HEK293 (cell line): ENCODE data around the gene DPF3.
"Not testable (repeated sequence)": the region's sequence is repeated elsewhere in the genome, so short reads cannot be mapped to it uniquely, and the experiment has no call there.

Experiments used
- CTCF ChIA-PET: fragments of 350-600 bp; formaldehyde crosslinking; extraction: SDS; loops from one replicate; lab custom pipeline; 2021; ENCODE audit warnings: antibody characterized with exemption; lab: Yijun Ruan, JAX
- POLR2A ChIA-PET: fragments of 300-600 bp; formaldehyde crosslinking; extraction: SDS; loops from one replicate; lab custom pipeline; 2020; ENCODE audit warnings: antibody characterized with exemption, inconsistent platforms; lab: Yijun Ruan, JAX
- H3K27ac ChIP-seq: fragments of 200-500 bp; sonication (Bioruptor generic); 2 replicates; pipeline ENCODE4 v1.5.1; 2014; ENCODE audit warnings: low read depth, low read length, control low read depth, inconsistent platforms; ENCODE audit errors: extremely low read depth
- H3K36me3 ChIP-seq, 2 experiments: fragments of 200-500 bp in 1 of 2; sonication (Bioruptor generic) in 1 of 2; 1 replicate in 1 of 2; 2 replicates in 1 of 2; pipeline ENCODE4 v1.5.1; 2014 to 2017; ENCODE audit warnings: inconsistent platforms in 2 of 2, low read length in 2 of 2; ENCODE audit not compliant: control insufficient read depth in 2 of 2, insufficient read depth in 1 of 2
- H3K4me1 ChIP-seq: fragments of 200-500 bp; sonication (Bioruptor generic); 2 replicates; pipeline ENCODE4 v1.5.1; 2014; ENCODE audit warnings: mild to moderate bottlenecking, low read length, inconsistent platforms; ENCODE audit not compliant: control insufficient read depth, insufficient read depth
- H3K4me3 ChIP-seq: 2 replicates; pipeline ENCODE4 v1.5.1; 2011; ENCODE audit warnings: low read depth, mild to moderate bottlenecking, control low read depth, low read length, moderate library complexity
- H3K9me3 ChIP-seq: fragments of 200-500 bp; sonication (Bioruptor generic); 2 replicates; pipeline ENCODE4 v1.5.1; 2014; ENCODE audit warnings: low read depth, low read length, inconsistent platforms; ENCODE audit not compliant: control insufficient read depth, insufficient read depth
- BCL11B ChIP-seq: fragments of 450-650 bp; formaldehyde crosslinking; IDR thresholded peaks from 2 replicates; pipeline ENCODE4 v1.5.1; 2016; ENCODE audit warnings: low read depth, missing biosample characterization, missing genetic modification characterization
- HOXA7 ChIP-seq: sonication (generic); formaldehyde crosslinking; IDR thresholded peaks from 2 replicates; pipeline ENCODE4 v1.8.1; 2022; ENCODE audit warnings: missing genetic modification reagents, borderline replicate concordance
- KLF7 ChIP-seq: fragments of 450-650 bp; formaldehyde crosslinking; IDR thresholded peaks from 2 replicates; pipeline ENCODE4 v1.5.1; 2016; ENCODE audit warnings: missing biosample characterization, missing genetic modification characterization, borderline replicate concordance
- KLF8 ChIP-seq: fragments of 450-650 bp; formaldehyde crosslinking; IDR thresholded peaks from 2 replicates; pipeline ENCODE4 v1.5.1; 2016; ENCODE audit warnings: missing biosample characterization, missing genetic modification characterization
- RBAK ChIP-seq: fragments of 450-650 bp; formaldehyde crosslinking; IDR thresholded peaks from 2 replicates; pipeline ENCODE4 v1.5.1; 2016; ENCODE audit warnings: missing biosample characterization, missing genetic modification characterization
- TCF7L2 ChIP-seq: IDR thresholded peaks from 2 replicates; pipeline ENCODE4 v1.6.1; 2011; ENCODE audit warnings: low read depth, mild to moderate bottlenecking, inconsistent platforms, low read length, moderate library complexity, borderline replicate concordance
- TRIM28 ChIP-seq: IDR thresholded peaks from 2 replicates; pipeline ENCODE4 v1.6.1; 2011; ENCODE audit warnings: low read length, control low read depth, borderline replicate concordance
- ZFP69B ChIP-seq: fragments of 450-650 bp; formaldehyde crosslinking; IDR thresholded peaks from 2 replicates; pipeline ENCODE4 v1.5.1; 2016; ENCODE audit warnings: missing biosample characterization, missing genetic modification characterization
- ZNF202 ChIP-seq: fragments of 450-650 bp; formaldehyde crosslinking; IDR thresholded peaks from 2 replicates; pipeline ENCODE4 v1.5.1; 2016; ENCODE audit warnings: missing biosample characterization, missing genetic modification characterization, borderline replicate concordance
- ZNF211 ChIP-seq: fragments of 450-650 bp; formaldehyde crosslinking; IDR thresholded peaks from 2 replicates; pipeline ENCODE4 v1.5.1; 2016; ENCODE audit warnings: low read depth, missing biosample characterization, missing genetic modification characterization
- ZNF335 ChIP-seq: fragments of 450-650 bp; formaldehyde crosslinking; conservative IDR thresholded peaks from 2 replicates; pipeline ENCODE4 v1.5.1; 2016; ENCODE audit warnings: missing biosample characterization, missing genetic modification characterization
- ZNF37A ChIP-seq: fragments of 450-650 bp; IDR thresholded peaks from 2 replicates; pipeline ENCODE4 v1.5.1; 2018; ENCODE audit warnings: missing biosample characterization, missing genetic modification characterization
- ZNF473 ChIP-seq: fragments of 450-650 bp; formaldehyde crosslinking; IDR thresholded peaks from 2 replicates; pipeline ENCODE4 v1.5.1; 2017; ENCODE audit warnings: missing biosample characterization, missing genetic modification characterization
- ZNF529 ChIP-seq: fragments of 450-650 bp; formaldehyde crosslinking; IDR thresholded peaks from 2 replicates; pipeline ENCODE4 v1.5.1; 2017; ENCODE audit warnings: missing genetic modification characterization, missing biosample characterization; ENCODE audit not compliant: insufficient replicate concordance
- ZNF777 ChIP-seq: fragments of 450-650 bp; formaldehyde crosslinking; IDR thresholded peaks from 2 replicates; pipeline ENCODE4 v1.5.1; 2017; ENCODE audit warnings: missing biosample characterization, missing genetic modification characterization, borderline replicate concordance
- ZSCAN16 ChIP-seq: fragments of 450-650 bp; formaldehyde crosslinking; IDR thresholded peaks from 2 replicates; pipeline ENCODE4 v1.5.1; 2016; ENCODE audit warnings: missing biosample characterization, missing genetic modification characterization
- ZSCAN23 ChIP-seq: fragments of 450-650 bp; formaldehyde crosslinking; IDR thresholded peaks from 2 replicates; pipeline ENCODE4 v1.5.1; 2016; ENCODE audit warnings: missing biosample characterization, missing genetic modification characterization
- TF ChIP-seq, protein P1 (sequence below): fragments of 450-650 bp; formaldehyde crosslinking; IDR thresholded peaks from 2 replicates; pipeline ENCODE4 v1.5.1; 2016; ENCODE audit warnings: missing biosample characterization, missing genetic modification characterization, borderline replicate concordance

DPF3 gene

DNA sequence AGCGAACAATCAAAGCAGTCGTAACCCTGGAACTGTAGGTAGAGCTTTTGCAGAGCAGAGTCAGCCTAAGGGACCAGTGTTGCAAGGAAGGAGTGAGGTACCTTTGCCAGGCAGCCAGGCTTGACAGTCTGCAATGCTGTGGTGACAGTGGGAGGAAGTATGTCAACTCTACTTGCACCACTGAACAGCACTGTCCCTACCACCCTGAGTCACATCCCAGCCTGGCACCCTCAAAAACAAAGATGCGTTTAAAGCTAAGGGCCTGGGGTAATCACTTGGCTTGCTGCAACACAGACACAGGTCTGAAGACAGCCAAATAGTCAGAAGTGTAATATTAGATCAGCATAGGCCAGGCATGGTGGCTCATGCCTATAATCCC, 141.9 kb downstream of the DPF3 start:
- Histone ChIP-seq H3K9me3 (no peaks in the 10 kb centered on the region), H3K27ac (no peak overlapping the region), H3K4me1 (no peaks in the 10 kb centered on the region), H3K4me3 (no peak overlapping the region), H3K36me3 (no peaks in the 10 kb centered on the region)
- TF ChIP-seq BCL11B (tag by site-specific recombination), result no peak
- no peak for TF ChIP-seq ZNF473 (tag by site-specific recombination)
- TF ChIP-seq ZFP69B (tag by site-specific recombination), result no peak
- TF ChIP-seq KLF8, result no peak
- no peak for TF ChIP-seq ZNF777
- no peak for TF ChIP-seq HOXA7
- TF ChIP-seq ZNF529 (tag by site-specific recombination), result no peak
- TF ChIP-seq TCF7L2, result no peak
- no peak for TF ChIP-seq ZNF211 (tag by site-specific recombination)
- no peak for TF ChIP-seq ZSCAN16
- no peak for TF ChIP-seq ZSCAN23 (tag by site-specific recombination)
- no peak for TF ChIP-seq TRIM28
- ChIA-PET CTCF (no interaction called here), POLR2A (no interaction called here)

DNA sequence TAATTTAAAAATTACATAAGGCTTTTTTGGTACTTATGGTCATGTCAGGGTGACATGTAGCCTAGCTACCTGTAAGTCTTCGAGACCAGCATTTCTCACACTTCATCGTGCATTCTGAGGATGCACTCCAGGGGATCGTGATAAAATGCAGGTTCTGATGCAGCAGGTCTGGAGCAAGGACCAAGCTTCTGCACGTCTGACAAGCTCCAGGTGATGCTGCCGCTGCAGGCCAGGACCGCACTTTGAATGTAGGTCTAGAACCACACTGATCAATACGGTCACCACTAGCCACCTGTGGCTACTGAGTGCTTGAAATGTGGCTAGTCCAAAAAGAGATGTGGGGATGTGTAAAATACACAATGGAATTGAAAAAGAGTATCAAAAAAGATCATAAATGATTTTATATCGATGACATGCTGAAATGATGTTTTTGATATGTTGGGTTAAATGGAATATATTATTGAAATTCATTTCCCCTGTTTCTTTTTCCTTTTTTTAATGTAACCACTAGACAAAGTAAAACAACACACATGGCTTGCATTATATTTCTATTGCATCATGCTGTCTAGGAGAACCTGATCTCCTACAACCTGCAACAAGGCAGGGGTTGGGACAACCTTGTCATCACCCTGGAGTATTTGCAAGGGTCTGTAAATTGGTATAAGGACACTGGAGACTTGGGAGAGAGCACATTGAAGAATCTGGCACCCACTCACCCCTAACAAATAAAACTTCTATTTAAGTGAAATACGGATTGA, 142.4 kb downstream of the DPF3 start:
- Histone ChIP-seq H3K36me3 (no peaks in the 10 kb centered on the region), H3K9me3 (no peaks in the 10 kb centered on the region), H3K4me1 (no peaks in the 10 kb centered on the region), H3K4me3 (no peak overlapping the region), H3K27ac (no peak overlapping the region)
- CTCF ChIA-PET, result no interaction called here
- POLR2A ChIA-PET, result no interaction called here
- TF ChIP-seq, protein P1, sequence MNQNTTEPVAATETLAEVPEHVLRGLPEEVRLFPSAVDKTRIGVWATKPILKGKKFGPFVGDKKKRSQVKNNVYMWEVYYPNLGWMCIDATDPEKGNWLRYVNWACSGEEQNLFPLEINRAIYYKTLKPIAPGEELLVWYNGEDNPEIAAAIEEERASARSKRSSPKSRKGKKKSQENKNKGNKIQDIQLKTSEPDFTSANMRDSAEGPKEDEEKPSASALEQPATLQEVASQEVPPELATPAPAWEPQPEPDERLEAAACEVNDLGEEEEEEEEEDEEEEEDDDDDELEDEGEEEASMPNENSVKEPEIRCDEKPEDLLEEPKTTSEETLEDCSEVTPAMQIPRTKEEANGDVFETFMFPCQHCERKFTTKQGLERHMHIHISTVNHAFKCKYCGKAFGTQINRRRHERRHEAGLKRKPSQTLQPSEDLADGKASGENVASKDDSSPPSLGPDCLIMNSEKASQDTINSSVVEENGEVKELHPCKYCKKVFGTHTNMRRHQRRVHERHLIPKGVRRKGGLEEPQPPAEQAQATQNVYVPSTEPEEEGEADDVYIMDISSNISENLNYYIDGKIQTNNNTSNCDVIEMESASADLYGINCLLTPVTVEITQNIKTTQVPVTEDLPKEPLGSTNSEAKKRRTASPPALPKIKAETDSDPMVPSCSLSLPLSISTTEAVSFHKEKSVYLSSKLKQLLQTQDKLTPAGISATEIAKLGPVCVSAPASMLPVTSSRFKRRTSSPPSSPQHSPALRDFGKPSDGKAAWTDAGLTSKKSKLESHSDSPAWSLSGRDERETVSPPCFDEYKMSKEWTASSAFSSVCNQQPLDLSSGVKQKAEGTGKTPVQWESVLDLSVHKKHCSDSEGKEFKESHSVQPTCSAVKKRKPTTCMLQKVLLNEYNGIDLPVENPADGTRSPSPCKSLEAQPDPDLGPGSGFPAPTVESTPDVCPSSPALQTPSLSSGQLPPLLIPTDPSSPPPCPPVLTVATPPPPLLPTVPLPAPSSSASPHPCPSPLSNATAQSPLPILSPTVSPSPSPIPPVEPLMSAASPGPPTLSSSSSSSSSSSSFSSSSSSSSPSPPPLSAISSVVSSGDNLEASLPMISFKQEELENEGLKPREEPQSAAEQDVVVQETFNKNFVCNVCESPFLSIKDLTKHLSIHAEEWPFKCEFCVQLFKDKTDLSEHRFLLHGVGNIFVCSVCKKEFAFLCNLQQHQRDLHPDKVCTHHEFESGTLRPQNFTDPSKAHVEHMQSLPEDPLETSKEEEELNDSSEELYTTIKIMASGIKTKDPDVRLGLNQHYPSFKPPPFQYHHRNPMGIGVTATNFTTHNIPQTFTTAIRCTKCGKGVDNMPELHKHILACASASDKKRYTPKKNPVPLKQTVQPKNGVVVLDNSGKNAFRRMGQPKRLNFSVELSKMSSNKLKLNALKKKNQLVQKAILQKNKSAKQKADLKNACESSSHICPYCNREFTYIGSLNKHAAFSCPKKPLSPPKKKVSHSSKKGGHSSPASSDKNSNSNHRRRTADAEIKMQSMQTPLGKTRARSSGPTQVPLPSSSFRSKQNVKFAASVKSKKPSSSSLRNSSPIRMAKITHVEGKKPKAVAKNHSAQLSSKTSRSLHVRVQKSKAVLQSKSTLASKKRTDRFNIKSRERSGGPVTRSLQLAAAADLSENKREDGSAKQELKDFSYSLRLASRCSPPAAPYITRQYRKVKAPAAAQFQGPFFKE (tag by site-specific recombination), result no peak
- no peak for TF ChIP-seq ZNF37A (tag by site-specific recombination)

DNA sequence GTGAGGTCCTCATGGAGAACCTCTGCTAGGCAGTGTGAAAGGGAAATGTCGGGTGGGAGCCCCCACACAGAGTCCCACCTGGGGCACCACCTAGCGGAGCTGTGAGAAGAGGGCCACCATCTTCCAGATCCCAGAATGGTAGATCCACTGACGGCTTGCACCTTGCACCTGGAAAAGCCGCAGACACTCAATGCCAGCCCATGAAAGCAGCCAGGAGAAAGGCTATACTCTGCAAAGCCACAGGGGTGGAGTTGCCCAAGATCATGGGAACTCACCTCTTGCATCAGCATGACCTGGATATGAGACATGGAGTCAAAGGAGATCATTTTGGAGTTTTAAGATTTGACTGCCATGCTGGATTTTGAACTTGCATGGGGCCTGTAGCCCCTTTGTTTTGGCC, 145.0 kb downstream of the DPF3 start:
- POLR2A ChIA-PET, H3K27ac ChIP-seq, H3K9me3 ChIP-seq, H3K36me3 ChIP-seq, H3K4me3 ChIP-seq, H3K4me1 ChIP-seq, CTCF ChIA-PET: not testable (repeated sequence)

DNA sequence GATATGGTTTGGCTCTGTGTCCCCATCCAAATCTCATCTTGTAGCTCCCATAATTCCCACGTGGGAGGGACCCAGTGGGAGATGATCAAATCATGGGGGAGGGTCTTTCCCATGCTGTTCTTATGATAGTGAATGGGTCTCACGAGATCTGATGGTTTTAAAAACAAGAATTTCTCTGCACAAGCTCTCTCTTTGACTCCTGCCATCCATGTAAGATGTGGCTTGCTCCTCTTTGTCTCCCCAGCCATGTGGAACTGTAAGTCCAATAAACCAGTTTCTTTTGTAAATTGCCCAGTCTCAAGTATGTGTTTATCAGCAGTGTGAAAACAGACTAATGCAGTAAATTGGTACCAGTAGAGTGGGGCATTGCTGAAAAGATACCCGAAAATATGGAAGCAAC, 146.2 kb downstream of the DPF3 start:
- no peaks in the 10 kb centered on the region for H3K36me3 ChIP-seq
- no peak for TF ChIP-seq KLF7 (tag by site-specific recombination)
- TF ChIP-seq RBAK, result no peak
- TF ChIP-seq ZNF202, result no peak
- no peak for TF ChIP-seq ZNF335 (tag by site-specific recombination)
- no peak overlapping the region for H3K27ac ChIP-seq
- no peaks in the 10 kb centered on the region for H3K4me1 ChIP-seq
- ChIA-PET POLR2A (no interaction called here), CTCF (interaction anchor here (1.0 kb wide), 1 partner anchor 11 kb away, joined by 3 read pairs; no protein-coding TSS in a partner anchor)
- no peak overlapping the region for H3K4me3 ChIP-seq
- no peaks in the 10 kb centered on the region for H3K9me3 ChIP-seq
